ENCODE measurements around the gene IGFALS.

Gene IGFALS

GRCh38 chr16:1794221-1794871 lies 841 bp upstream of the IGFALS start:
- in situ Hi-C loops (cut with MboI; ENCODE audit: low pct_unique_long_range_greater_than_20kb, low sequenced_read_pairs, unreplicated experiment) = no loop called here
- no peak for DNase-seq (ENCODE audit: low spot score)
- TF ChIP-seq CTCF (IDR thresholded peaks at IDR 0.05; ENCODE audit: extremely low read depth, insufficient read depth, missing control alignments) = no peak

GRCh38 chr16:1792836-1793577 lies 498 bp downstream of the IGFALS start:
- no peak for TF ChIP-seq CTCF (IDR thresholded peaks at IDR 0.05; ENCODE audit: extremely low read depth, insufficient read depth, missing control alignments)
- no peak for DNase-seq (ENCODE audit: low spot score)
- in situ Hi-C loops (cut with MboI; ENCODE audit: low pct_unique_long_range_greater_than_20kb, low sequenced_read_pairs, unreplicated experiment) = no loop called here

DNA sequence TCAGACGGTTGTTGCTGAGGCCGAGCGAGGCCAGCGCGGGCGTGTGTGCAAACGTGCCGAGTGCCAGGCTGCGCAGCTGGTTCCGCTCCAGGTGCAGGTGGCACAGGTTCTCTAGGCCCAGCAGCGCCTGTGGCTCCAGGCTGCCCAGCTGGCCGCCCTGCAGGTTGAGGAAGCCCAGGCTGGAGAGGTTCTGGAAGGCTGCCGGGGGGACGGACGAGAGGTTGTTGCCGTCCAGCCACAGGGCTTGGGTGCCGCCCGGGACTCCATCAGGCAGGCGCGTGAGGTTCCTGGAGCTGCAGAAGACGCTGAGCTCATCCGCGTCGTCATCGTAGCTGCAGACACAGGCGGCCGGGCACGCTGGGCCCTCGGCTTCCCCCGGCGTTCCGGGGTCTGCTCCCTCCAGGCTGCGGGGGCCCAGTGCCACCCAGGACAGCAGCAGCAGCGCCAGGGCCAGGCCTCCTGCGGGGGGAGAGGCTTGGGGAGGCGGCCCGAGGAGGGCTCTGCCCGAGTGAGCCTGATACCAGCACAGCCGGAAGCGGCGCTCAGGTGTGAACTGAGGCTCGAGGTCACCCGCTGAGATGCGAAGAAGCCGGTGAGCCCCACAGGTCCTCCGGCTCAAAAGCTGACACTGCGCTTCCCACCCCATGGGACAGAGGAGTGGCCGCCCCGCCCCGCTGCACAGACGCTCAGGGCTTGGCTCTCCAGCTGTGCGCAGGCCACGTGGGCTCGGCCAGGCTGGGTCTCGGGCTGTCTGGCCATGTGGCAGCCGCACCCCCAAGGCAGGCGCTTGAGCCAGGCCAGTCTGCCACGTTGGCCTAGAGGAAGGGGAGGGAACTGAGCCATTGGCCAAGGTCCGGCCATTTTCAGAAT lies 1.3 kb downstream of the IGFALS start:
- in situ Hi-C loops (cut with MboI; ENCODE audit: low pct_unique_long_range_greater_than_20kb, low sequenced_read_pairs, unreplicated experiment) = no loop called here

DNA sequence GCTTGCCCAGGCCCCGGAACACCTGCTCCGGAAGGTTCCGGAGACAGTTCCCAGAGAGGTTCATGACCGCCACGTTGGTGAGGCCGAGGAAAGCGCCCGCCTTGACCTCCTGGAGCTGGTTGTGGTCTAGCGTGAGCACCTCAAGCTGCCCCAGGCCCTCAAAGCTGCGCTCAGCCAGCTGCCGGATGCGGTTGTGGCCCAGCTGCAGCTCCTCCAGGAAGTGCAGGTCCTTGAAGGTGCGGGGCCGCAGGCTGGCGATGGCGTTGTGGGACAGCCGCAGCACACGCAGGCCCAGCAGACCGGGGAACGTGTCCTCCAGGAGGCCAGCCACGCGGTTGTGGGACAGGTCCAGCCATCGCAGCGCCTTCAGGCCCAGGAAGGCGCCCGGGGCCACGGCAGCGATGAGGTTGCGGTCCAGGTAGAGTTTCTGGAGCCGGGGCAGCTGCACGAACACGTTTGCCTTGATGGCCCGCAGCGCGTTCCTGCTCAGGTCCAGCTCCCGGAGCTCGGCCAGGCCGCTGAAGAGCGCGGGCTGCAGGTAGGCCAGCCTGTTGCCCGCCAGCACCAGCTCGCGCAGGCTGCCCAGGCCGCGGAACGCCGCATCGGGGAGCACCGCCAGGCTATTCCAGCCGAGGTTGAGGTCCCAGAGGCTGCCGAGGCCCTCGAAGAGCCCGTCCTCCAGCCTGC lies 2.1 kb downstream of the IGFALS start:
- DNase-seq (ENCODE audit: low spot score) = no peak
- no peak for TF ChIP-seq CTCF (IDR thresholded peaks at IDR 0.05; ENCODE audit: extremely low read depth, insufficient read depth, missing control alignments)
- in situ Hi-C loops (cut with MboI; ENCODE audit: low pct_unique_long_range_greater_than_20kb, low sequenced_read_pairs, unreplicated experiment) = no loop called here

More for the DNA sequence above, 1.3 kb downstream of the IGFALS start:
- no peak for TF ChIP-seq CTCF (IDR thresholded peaks at IDR 0.05; ENCODE audit: extremely low read depth, insufficient read depth, missing control alignments)
- DNase-seq (ENCODE audit: low spot score) = no peak

- no peak for DNase-seq (ENCODE audit: low spot score)
- in situ Hi-C loops (cut with MboI; ENCODE audit: low pct_unique_long_range_greater_than_20kb, low sequenced_read_pairs, unreplicated experiment) = no loop called here
- no peak for TF ChIP-seq CTCF (IDR thresholded peaks at IDR 0.05; ENCODE audit: extremely low read depth, insufficient read depth, missing control alignments)
Observed at GRCh38 chr16:1790611-1791255, 2.8 kb downstream of the IGFALS start.

- DNase-seq (ENCODE audit: low spot score) = no peak
- in situ Hi-C loops (cut with MboI; ENCODE audit: low pct_unique_long_range_greater_than_20kb, low sequenced_read_pairs, unreplicated experiment) = no loop called here
- TF ChIP-seq CTCF (IDR thresholded peaks at IDR 0.05; ENCODE audit: extremely low read depth, insufficient read depth, missing control alignments) = no peak
Observed at GRCh38 chr16:1790261-1790610, 3.3 kb downstream of the IGFALS start.
